Measurements from ENCODE around the gene IGSF11. TPM values are rescaled to one million over a fixed set of nuclear protein-coding genes. Genes with fewer than 3 reads are reported as not detected.
"Not testable (repeated sequence)": the region's sequence is repeated elsewhere in the genome, so short reads cannot be mapped to it uniquely, and the experiment has no call there.

The IGSF11 gene
- total RNA-seq (2012; rRNA removed), result not detected in 2 replicates

- Histone ChIP-seq H3K9ac (ENCODE audit: low read depth, low read length) (no peak within 1 kb of the TSS), H3K4me2 (ENCODE audit: low read length) (peak within 1 kb of the TSS; percentile 97), H3K4me1 (ENCODE audit: control insufficient read depth, insufficient read depth, low read length) (no peaks in the 10 kb centered on the region), H3K4me3 (ENCODE audit: low read length) (peak within 1 kb of the TSS; percentile 80), H3K36me3 (ENCODE audit: insufficient read depth, low read length) (no peaks in the 10 kb centered on the region), H3K27me3 (ENCODE audit: control insufficient read depth, insufficient read depth, low read length) (peaks cover 59% of the 10 kb centered on the region), H3K9me3 (replicated peaks; ENCODE audit: low read length) (no peaks in the 10 kb centered on the region)
These were observed at the start of gene IGSF11 for GRCh38 chr3:119034256-119035013. Gene IGSF11 (minus strand): TSS chr3:119034846. CDS start chr3:119034582, 264 bp downstream.

- H3K4me1 ChIP-seq (ENCODE audit: control insufficient read depth, insufficient read depth, low read length), result no peaks in the 10 kb centered on the region
- no peaks in the 10 kb centered on the region for H3K36me3 ChIP-seq (ENCODE audit: insufficient read depth, low read length)
- H3K9me3 ChIP-seq (replicated peaks; ENCODE audit: low read length), result no peaks in the 10 kb centered on the region
- no peaks in the 10 kb centered on the region for H3K27me3 ChIP-seq (ENCODE audit: control insufficient read depth, insufficient read depth, low read length)
- H3K4me2 ChIP-seq (ENCODE audit: low read length), result no peak overlapping the region
- H3K4me3 ChIP-seq (ENCODE audit: low read length), result no peak overlapping the region
- H3K9ac ChIP-seq (ENCODE audit: low read depth, low read length), result no peak overlapping the region
These were observed 45.7 kb upstream of the IGSF11 start for GRCh38 chr3:119080364-119080763.

- H3K27me3 ChIP-seq (ENCODE audit: control insufficient read depth, insufficient read depth, low read length), result no peaks in the 10 kb centered on the region
- no peak overlapping the region for H3K4me3 ChIP-seq (ENCODE audit: low read length)
- no peak overlapping the region for H3K4me2 ChIP-seq (ENCODE audit: low read length)
- no peaks in the 10 kb centered on the region for H3K4me1 ChIP-seq (ENCODE audit: control insufficient read depth, insufficient read depth, low read length)
- H3K36me3 ChIP-seq (ENCODE audit: insufficient read depth, low read length), result no peaks in the 10 kb centered on the region
- no peak overlapping the region for H3K9ac ChIP-seq (ENCODE audit: low read depth, low read length)
- H3K9me3 ChIP-seq (replicated peaks; ENCODE audit: low read length), result no peaks in the 10 kb centered on the region
These were observed 38.8 kb upstream of the IGSF11 start for GRCh38 chr3:119073258-119074001.

GRCh38 chr3:119072451-119072850, 37.8 kb upstream of the IGSF11 start:
- not testable (repeated sequence) for H3K36me3 ChIP-seq (ENCODE audit: insufficient read depth, low read length); H3K4me3 ChIP-seq (ENCODE audit: low read length); H3K4me2 ChIP-seq (ENCODE audit: low read length); H3K27me3 ChIP-seq (ENCODE audit: control insufficient read depth, insufficient read depth, low read length); H3K9me3 ChIP-seq (replicated peaks; ENCODE audit: low read length); H3K9ac ChIP-seq (ENCODE audit: low read depth, low read length); H3K4me1 ChIP-seq (ENCODE audit: control insufficient read depth, insufficient read depth, low read length)

GRCh38 chr3:119069725-119070124, 35.1 kb upstream of the IGSF11 start:
- no peak overlapping the region for H3K4me3 ChIP-seq (ENCODE audit: low read length)
- H3K36me3 ChIP-seq (ENCODE audit: insufficient read depth, low read length), result no peaks in the 10 kb centered on the region
- H3K9ac ChIP-seq (ENCODE audit: low read depth, low read length), result no peak overlapping the region
- no peak overlapping the region for H3K4me2 ChIP-seq (ENCODE audit: low read length)
- no peaks in the 10 kb centered on the region for H3K4me1 ChIP-seq (ENCODE audit: control insufficient read depth, insufficient read depth, low read length)
- H3K9me3 ChIP-seq (replicated peaks; ENCODE audit: low read length), result no peaks in the 10 kb centered on the region
- no peaks in the 10 kb centered on the region for H3K27me3 ChIP-seq (ENCODE audit: control insufficient read depth, insufficient read depth, low read length)

- no peaks in the 10 kb centered on the region for H3K27me3 ChIP-seq (ENCODE audit: control insufficient read depth, insufficient read depth, low read length)
- H3K4me1 ChIP-seq (ENCODE audit: control insufficient read depth, insufficient read depth, low read length), result no peaks in the 10 kb centered on the region
- H3K4me3 ChIP-seq (ENCODE audit: low read length), result no peak overlapping the region
- H3K9ac ChIP-seq (ENCODE audit: low read depth, low read length), result no peak overlapping the region
- H3K9me3 ChIP-seq (replicated peaks; ENCODE audit: low read length), result no peaks in the 10 kb centered on the region
- no peaks in the 10 kb centered on the region for H3K36me3 ChIP-seq (ENCODE audit: insufficient read depth, low read length)
- no peak overlapping the region for H3K4me2 ChIP-seq (ENCODE audit: low read length)
These were observed 28.8 kb upstream of the IGSF11 start for GRCh38 chr3:119063471-119063870.

GRCh38 chr3:119062892-119063291, 28.2 kb upstream of the IGSF11 start:
- Histone ChIP-seq H3K36me3 (ENCODE audit: insufficient read depth, low read length) (no peaks in the 10 kb centered on the region), H3K4me3 (ENCODE audit: low read length) (no peak overlapping the region), H3K9me3 (replicated peaks; ENCODE audit: low read length) (no peaks in the 10 kb centered on the region), H3K4me1 (ENCODE audit: control insufficient read depth, insufficient read depth, low read length) (no peaks in the 10 kb centered on the region), H3K27me3 (ENCODE audit: control insufficient read depth, insufficient read depth, low read length) (no peaks in the 10 kb centered on the region), H3K4me2 (ENCODE audit: low read length) (no peak overlapping the region), H3K9ac (ENCODE audit: low read depth, low read length) (no peak overlapping the region)

- no peak overlapping the region for H3K9ac ChIP-seq (ENCODE audit: low read depth, low read length)
- H3K4me3 ChIP-seq (ENCODE audit: low read length), result no peak overlapping the region
- no peaks in the 10 kb centered on the region for H3K4me1 ChIP-seq (ENCODE audit: control insufficient read depth, insufficient read depth, low read length)
- H3K27me3 ChIP-seq (ENCODE audit: control insufficient read depth, insufficient read depth, low read length), result no peaks in the 10 kb centered on the region
- H3K9me3 ChIP-seq (replicated peaks; ENCODE audit: low read length), result no peaks in the 10 kb centered on the region
- no peaks in the 10 kb centered on the region for H3K36me3 ChIP-seq (ENCODE audit: insufficient read depth, low read length)
- H3K4me2 ChIP-seq (ENCODE audit: low read length), result no peak overlapping the region
These were observed 9.9 kb upstream of the IGSF11 start for GRCh38 chr3:119044593-119044992.

GRCh38 chr3:119042162-119042561, 7.5 kb upstream of the IGSF11 start:
- no peaks in the 10 kb centered on the region for H3K4me1 ChIP-seq (ENCODE audit: control insufficient read depth, insufficient read depth, low read length)
- H3K4me3 ChIP-seq (ENCODE audit: low read length), result no peak overlapping the region
- no peaks in the 10 kb centered on the region for H3K36me3 ChIP-seq (ENCODE audit: insufficient read depth, low read length)
- no peak overlapping the region for H3K4me2 ChIP-seq (ENCODE audit: low read length)
- H3K27me3 ChIP-seq (ENCODE audit: control insufficient read depth, insufficient read depth, low read length), result peaks cover 4% of the 10 kb centered on the region
- H3K9me3 ChIP-seq (replicated peaks; ENCODE audit: low read length), result no peaks in the 10 kb centered on the region
- no peak overlapping the region for H3K9ac ChIP-seq (ENCODE audit: low read depth, low read length)

- no peak overlapping the region for H3K9ac ChIP-seq (ENCODE audit: low read depth, low read length)
- peak overlapping the region; percentile 97 for H3K4me2 ChIP-seq (ENCODE audit: low read length)
- peak overlapping the region; percentile 80 for H3K4me3 ChIP-seq (ENCODE audit: low read length)
- H3K27me3 ChIP-seq (ENCODE audit: control insufficient read depth, insufficient read depth, low read length), result peaks cover 57% of the 10 kb centered on the region
- no peaks in the 10 kb centered on the region for H3K4me1 ChIP-seq (ENCODE audit: control insufficient read depth, insufficient read depth, low read length)
- H3K36me3 ChIP-seq (ENCODE audit: insufficient read depth, low read length), result no peaks in the 10 kb centered on the region
- no peaks in the 10 kb centered on the region for H3K9me3 ChIP-seq (replicated peaks; ENCODE audit: low read length)
These were observed 334 bp upstream of the IGSF11 start for GRCh38 chr3:119035014-119035346.

- peak overlapping the region; percentile 97 for H3K4me2 ChIP-seq (ENCODE audit: low read length)
- no peaks in the 10 kb centered on the region for H3K9me3 ChIP-seq (replicated peaks; ENCODE audit: low read length)
- no peaks in the 10 kb centered on the region for H3K36me3 ChIP-seq (ENCODE audit: insufficient read depth, low read length)
- peak overlapping the region; percentile 80 for H3K4me3 ChIP-seq (ENCODE audit: low read length)
- peaks cover 62% of the 10 kb centered on the region for H3K27me3 ChIP-seq (ENCODE audit: control insufficient read depth, insufficient read depth, low read length)
- H3K4me1 ChIP-seq (ENCODE audit: control insufficient read depth, insufficient read depth, low read length), result no peaks in the 10 kb centered on the region
- H3K9ac ChIP-seq (ENCODE audit: low read depth, low read length), result no peak overlapping the region
These were observed 1.0 kb downstream of the IGSF11 start for GRCh38 chr3:119033393-119034255.
